ENCODE results near the gene SAP25. TPM values are rescaled to one million over a fixed set of nuclear protein-coding genes. Genes with fewer than 3 reads are reported as not detected.

The SAP25 gene
- total RNA-seq, 1 experiment from 2014 or later, result 2.0 TPM

GRCh38 chr7:100545360-100546128, 28.2 kb downstream of the SAP25 start:
- Mint-ChIP-seq H3K4me3 (ENCODE audit: unreplicated experiment) (peak overlapping the region; percentile 52), H3K4me1 (ENCODE audit: low read depth, unreplicated experiment) (peaks cover 62% of the 10 kb centered on the region), H3K27me3 (ENCODE audit: insufficient read depth, unreplicated experiment) (no peaks in the 10 kb centered on the region), H3K9me3 (ENCODE audit: unreplicated experiment) (no peaks in the 10 kb centered on the region), H3K27ac (ENCODE audit: unreplicated experiment) (peak overlapping the region; percentile 80), H3K36me3 (ENCODE audit: insufficient read depth, unreplicated experiment) (peaks cover 40% of the 10 kb centered on the region)
- TF ChIP-seq CTCF (IDR thresholded peaks at IDR 0.05; ENCODE audit: insufficient read depth in 1 of 2, low read depth in 1 of 2, low read length in 1 of 2, severe bottlenecking in 1 of 2, unreplicated experiment in 1 of 2), result no peak
- peak; percentile 69 to 75 for DNase-seq
- no peaks in the 10 kb centered on the region for H3K27me3 ChIP-seq (replicated peaks; ENCODE audit: control insufficient read depth, insufficient read depth, low read length)
- ChIA-PET POLR2A (interaction anchor here (0.8 to 1.1 kb wide), 2 partner anchors 14 to 117 kb away, joined by 3 to 7 read pairs; partner anchors contain the start of gene ZCWPW1), CTCF (interaction anchor here (0.8 to 1.7 kb wide), 3 partner anchors 14 to 39 kb away, joined by 3 to 8 read pairs (median 3); no protein-coding TSS in a partner anchor)
- intact Hi-C loops (cut with micrococcal nuclease; ENCODE audit: unreplicated experiment), result loop anchor here (1.0 to 5.0 kb wide), 3 partner anchors 14 to 63 kb away; partner anchors contain the start of gene NYAP1
- no peaks in the 10 kb centered on the region for H3K9me3 ChIP-seq
- peaks cover 61% of the 10 kb centered on the region for H3K4me1 ChIP-seq
- BruUV-seq (replicated peaks), result no TSS peak
- no peak overlapping the region for H3K4me3 ChIP-seq (ENCODE audit: low read depth, low read length)
- H3K36me3 ChIP-seq (ENCODE audit: control insufficient read depth, insufficient read depth, low read length), result no peaks in the 10 kb centered on the region; the same call in 1 of the 2 replicates

GRCh38 chr7:100544967-100545359, 28.7 kb downstream of the SAP25 start:
- Mint-ChIP-seq H3K4me3 (ENCODE audit: unreplicated experiment) (peak overlapping the region; percentile 52), H3K9me3 (ENCODE audit: unreplicated experiment) (no peaks in the 10 kb centered on the region), H3K4me1 (ENCODE audit: low read depth, unreplicated experiment) (peaks cover 62% of the 10 kb centered on the region), H3K36me3 (ENCODE audit: insufficient read depth, unreplicated experiment) (peaks cover 34% of the 10 kb centered on the region), H3K27ac (ENCODE audit: unreplicated experiment) (peak overlapping the region; percentile 80), H3K27me3 (ENCODE audit: insufficient read depth, unreplicated experiment) (no peaks in the 10 kb centered on the region)
- intact Hi-C loops (cut with micrococcal nuclease; ENCODE audit: unreplicated experiment), result loop anchor here (1.0 to 5.0 kb wide), 3 partner anchors 14 to 62 kb away; partner anchors contain the start of gene NYAP1
- no peaks in the 10 kb centered on the region for H3K9me3 ChIP-seq
- peaks cover 67% of the 10 kb centered on the region for H3K4me1 ChIP-seq
- no peaks in the 10 kb centered on the region for H3K36me3 ChIP-seq (ENCODE audit: control insufficient read depth, insufficient read depth, low read length)
- no peak for TF ChIP-seq CTCF (IDR thresholded peaks at IDR 0.05; ENCODE audit: insufficient read depth in 1 of 2, low read depth in 1 of 2, low read length in 1 of 2, severe bottlenecking in 1 of 2, unreplicated experiment in 1 of 2)
- H3K27me3 ChIP-seq (replicated peaks; ENCODE audit: control insufficient read depth, insufficient read depth, low read length), result no peaks in the 10 kb centered on the region
- peak in 1 of 2 experiments; percentile 63 for DNase-seq
- ChIA-PET POLR2A (interaction anchor here (0.8 to 1.1 kb wide), 2 partner anchors 15 to 116 kb away, joined by 3 to 7 read pairs; partner anchors contain the start of gene ZCWPW1), CTCF (interaction anchor here (0.9 to 1.7 kb wide), 2 partner anchors 14 to 40 kb away, joined by 3 to 8 read pairs; no protein-coding TSS in a partner anchor)
- no peak overlapping the region for H3K4me3 ChIP-seq (ENCODE audit: low read depth, low read length)
- no TSS peak for BruUV-seq (replicated peaks)

GRCh38 chr7:100544386-100544785, 29.3 kb downstream of the SAP25 start:
- BruUV-seq (replicated peaks), result no TSS peak
- Histone ChIP-seq H3K9me3 (no peaks in the 10 kb centered on the region), H3K27me3 (replicated peaks; ENCODE audit: control insufficient read depth, insufficient read depth, low read length) (no peaks in the 10 kb centered on the region), H3K4me3 (ENCODE audit: low read depth, low read length) (no peak overlapping the region), H3K36me3 (ENCODE audit: control insufficient read depth, insufficient read depth, low read length) (no peaks in the 10 kb centered on the region), H3K4me1 (peaks cover 67% of the 10 kb centered on the region)
- no peak for DNase-seq
- Mint-ChIP-seq H3K9me3 (ENCODE audit: unreplicated experiment) (no peaks in the 10 kb centered on the region), H3K27ac (ENCODE audit: unreplicated experiment) (peak overlapping the region; percentile 80), H3K36me3 (ENCODE audit: insufficient read depth, unreplicated experiment) (peaks cover 30% of the 10 kb centered on the region), H3K4me1 (ENCODE audit: low read depth, unreplicated experiment) (peaks cover 62% of the 10 kb centered on the region), H3K27me3 (ENCODE audit: insufficient read depth, unreplicated experiment) (no peaks in the 10 kb centered on the region), H3K4me3 (ENCODE audit: unreplicated experiment) (peak overlapping the region; percentile 52)
- ChIA-PET POLR2A (no interaction called here), CTCF (interaction anchor here (1.7 kb wide), 1 partner anchor 15 kb away, joined by 8 read pairs; no protein-coding TSS in a partner anchor)
- intact Hi-C loops (cut with micrococcal nuclease; ENCODE audit: unreplicated experiment), result loop anchor here (2.0 kb wide), 1 partner anchor 62 kb away; the partner anchor contains the start of gene NYAP1
- no peak for TF ChIP-seq CTCF (IDR thresholded peaks at IDR 0.05; ENCODE audit: insufficient read depth in 1 of 2, low read depth in 1 of 2, low read length in 1 of 2, severe bottlenecking in 1 of 2, unreplicated experiment in 1 of 2)

Data from Caco-2 (cell line).